ENCODE results near the gene H6PD.

The H6PD gene

GRCh38 chr1:9279172-9279840 lies 44.7 kb downstream of the H6PD start:
- no peak for DNase-seq (ENCODE audit: low read depth)

- no peak for DNase-seq (ENCODE audit: low read depth)
These were observed 45.7 kb downstream of the H6PD start for GRCh38 chr1:9280015-9280860.

- no peak for DNase-seq (ENCODE audit: low read depth)
These were observed 46.7 kb downstream of the H6PD start for GRCh38 chr1:9281071-9281827.

GRCh38 chr1:9281908-9282695 lies 47.5 kb downstream of the H6PD start:
- DNase-seq (ENCODE audit: low read depth): no peak

GRCh38 chr1:9282696-9282955 lies 48.1 kb downstream of the H6PD start:
- DNase-seq (ENCODE audit: low read depth): no peak

GRCh38 chr1:9284061-9284460 lies 49.5 kb downstream of the H6PD start:
- DNase-seq (ENCODE audit: low read depth): no peak

- no peak for DNase-seq (ENCODE audit: low read depth)
These were observed 52.0 kb downstream of the H6PD start for GRCh38 chr1:9286556-9286955.

GRCh38 chr1:9289090-9289534 lies 54.5 kb downstream of the H6PD start:
- peak; percentile 91 for DNase-seq (ENCODE audit: low read depth)

GRCh38 chr1:9289711-9290485 lies 55.3 kb downstream of the H6PD start:
- DNase-seq (ENCODE audit: low read depth): no peak

GRCh38 chr1:9291914-9292360 lies 57.4 kb downstream of the H6PD start:
- DNase-seq (ENCODE audit: low read depth): no peak

- DNase-seq (ENCODE audit: low read depth): peak; percentile 54
These were observed 58.0 kb downstream of the H6PD start, which contains the start of gene SPSB1 for GRCh38 chr1:9292361-9293240. SPSB1 (plus strand) TSS chr1:9292894; CDS start chr1:9355892, 62,998 bp downstream.

GRCh38 chr1:9293241-9293532 lies 58.6 kb downstream of the H6PD start:
- DNase-seq (ENCODE audit: low read depth): no peak

- DNase-seq (ENCODE audit: low read depth): peak; percentile 22
These were observed 59.2 kb downstream of the H6PD start for GRCh38 chr1:9293533-9294404.

- no peak for DNase-seq (ENCODE audit: low read depth)
These were observed 59.8 kb downstream of the H6PD start for GRCh38 chr1:9294405-9294773.

GRCh38 chr1:9294910-9295636 lies 60.5 kb downstream of the H6PD start:
- no peak for DNase-seq (ENCODE audit: low read depth)

- no peak for DNase-seq (ENCODE audit: low read depth)
These were observed 61.3 kb downstream of the H6PD start for GRCh38 chr1:9295884-9296283.

- DNase-seq (ENCODE audit: low read depth): no peak
These were observed 62.3 kb downstream of the H6PD start for GRCh38 chr1:9296850-9297249.

GRCh38 chr1:9297831-9298230 lies 63.3 kb downstream of the H6PD start:
- no peak for DNase-seq (ENCODE audit: low read depth)

- DNase-seq (ENCODE audit: low read depth): no peak
These were observed 63.7 kb downstream of the H6PD start for GRCh38 chr1:9298282-9298681.

All from activated T-cell treated with anti-CD3 and anti-CD28 coated beads for 1 hour (primary cell).